ENCODE measurements around the gene DLEC1. TPM values are rescaled to one million over a fixed set of nuclear protein-coding genes. Genes with fewer than 3 reads are reported as not detected.
A peak's percentile ranks its signal among the peaks of the same experiment; 100 is the strongest.

The DLEC1 gene
- total and polyA plus RNA-seq, 9 of the 15 experiments (the other 6 are each of a cell fraction or from before 2014, with no cell fraction given), result 0.07 to 0.08 TPM; not detected in 7

DNA sequence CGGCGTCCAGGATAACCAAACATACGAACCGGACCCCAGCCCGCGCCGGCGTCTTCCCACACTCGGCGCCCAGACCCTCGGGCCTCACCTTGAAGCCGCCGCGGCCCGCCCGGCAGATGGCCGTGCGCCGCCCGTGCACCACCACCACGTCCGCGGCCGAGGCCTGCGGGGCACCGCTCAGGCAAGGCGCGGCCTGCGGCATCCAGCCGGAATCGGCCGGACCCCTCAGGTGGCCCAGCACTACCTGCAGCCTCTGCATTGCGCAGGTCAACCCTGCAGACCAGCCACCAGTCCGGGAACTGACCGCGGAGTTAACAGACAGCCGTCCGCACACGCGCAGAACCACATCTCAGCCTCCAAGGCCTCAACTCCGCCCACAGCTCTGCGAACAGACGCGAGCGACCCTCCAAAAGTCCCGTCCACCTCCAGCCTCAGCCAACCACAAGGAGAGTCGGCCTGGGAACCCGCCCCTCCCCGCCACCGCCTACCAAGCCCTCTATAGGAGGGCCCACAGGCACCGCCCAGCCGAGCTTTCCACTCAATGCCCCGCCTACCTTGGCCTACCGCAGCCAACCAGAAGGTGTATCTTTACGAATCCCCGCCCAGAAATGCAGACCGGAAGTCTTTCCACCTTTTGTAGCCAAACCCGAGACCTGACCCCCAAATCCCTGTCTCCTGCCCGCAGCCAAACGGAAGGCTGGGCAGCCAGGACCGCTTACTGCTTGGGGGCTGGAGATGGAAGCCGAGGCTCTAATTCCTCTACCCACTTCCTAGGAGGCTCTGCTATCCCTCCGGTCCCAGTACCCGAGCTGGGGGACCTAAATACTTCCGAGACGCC lies 98.0 kb downstream of the DLEC1 start, which contains the start of gene ACAA1 (continued):
- TF ChIP-seq, protein P1, sequence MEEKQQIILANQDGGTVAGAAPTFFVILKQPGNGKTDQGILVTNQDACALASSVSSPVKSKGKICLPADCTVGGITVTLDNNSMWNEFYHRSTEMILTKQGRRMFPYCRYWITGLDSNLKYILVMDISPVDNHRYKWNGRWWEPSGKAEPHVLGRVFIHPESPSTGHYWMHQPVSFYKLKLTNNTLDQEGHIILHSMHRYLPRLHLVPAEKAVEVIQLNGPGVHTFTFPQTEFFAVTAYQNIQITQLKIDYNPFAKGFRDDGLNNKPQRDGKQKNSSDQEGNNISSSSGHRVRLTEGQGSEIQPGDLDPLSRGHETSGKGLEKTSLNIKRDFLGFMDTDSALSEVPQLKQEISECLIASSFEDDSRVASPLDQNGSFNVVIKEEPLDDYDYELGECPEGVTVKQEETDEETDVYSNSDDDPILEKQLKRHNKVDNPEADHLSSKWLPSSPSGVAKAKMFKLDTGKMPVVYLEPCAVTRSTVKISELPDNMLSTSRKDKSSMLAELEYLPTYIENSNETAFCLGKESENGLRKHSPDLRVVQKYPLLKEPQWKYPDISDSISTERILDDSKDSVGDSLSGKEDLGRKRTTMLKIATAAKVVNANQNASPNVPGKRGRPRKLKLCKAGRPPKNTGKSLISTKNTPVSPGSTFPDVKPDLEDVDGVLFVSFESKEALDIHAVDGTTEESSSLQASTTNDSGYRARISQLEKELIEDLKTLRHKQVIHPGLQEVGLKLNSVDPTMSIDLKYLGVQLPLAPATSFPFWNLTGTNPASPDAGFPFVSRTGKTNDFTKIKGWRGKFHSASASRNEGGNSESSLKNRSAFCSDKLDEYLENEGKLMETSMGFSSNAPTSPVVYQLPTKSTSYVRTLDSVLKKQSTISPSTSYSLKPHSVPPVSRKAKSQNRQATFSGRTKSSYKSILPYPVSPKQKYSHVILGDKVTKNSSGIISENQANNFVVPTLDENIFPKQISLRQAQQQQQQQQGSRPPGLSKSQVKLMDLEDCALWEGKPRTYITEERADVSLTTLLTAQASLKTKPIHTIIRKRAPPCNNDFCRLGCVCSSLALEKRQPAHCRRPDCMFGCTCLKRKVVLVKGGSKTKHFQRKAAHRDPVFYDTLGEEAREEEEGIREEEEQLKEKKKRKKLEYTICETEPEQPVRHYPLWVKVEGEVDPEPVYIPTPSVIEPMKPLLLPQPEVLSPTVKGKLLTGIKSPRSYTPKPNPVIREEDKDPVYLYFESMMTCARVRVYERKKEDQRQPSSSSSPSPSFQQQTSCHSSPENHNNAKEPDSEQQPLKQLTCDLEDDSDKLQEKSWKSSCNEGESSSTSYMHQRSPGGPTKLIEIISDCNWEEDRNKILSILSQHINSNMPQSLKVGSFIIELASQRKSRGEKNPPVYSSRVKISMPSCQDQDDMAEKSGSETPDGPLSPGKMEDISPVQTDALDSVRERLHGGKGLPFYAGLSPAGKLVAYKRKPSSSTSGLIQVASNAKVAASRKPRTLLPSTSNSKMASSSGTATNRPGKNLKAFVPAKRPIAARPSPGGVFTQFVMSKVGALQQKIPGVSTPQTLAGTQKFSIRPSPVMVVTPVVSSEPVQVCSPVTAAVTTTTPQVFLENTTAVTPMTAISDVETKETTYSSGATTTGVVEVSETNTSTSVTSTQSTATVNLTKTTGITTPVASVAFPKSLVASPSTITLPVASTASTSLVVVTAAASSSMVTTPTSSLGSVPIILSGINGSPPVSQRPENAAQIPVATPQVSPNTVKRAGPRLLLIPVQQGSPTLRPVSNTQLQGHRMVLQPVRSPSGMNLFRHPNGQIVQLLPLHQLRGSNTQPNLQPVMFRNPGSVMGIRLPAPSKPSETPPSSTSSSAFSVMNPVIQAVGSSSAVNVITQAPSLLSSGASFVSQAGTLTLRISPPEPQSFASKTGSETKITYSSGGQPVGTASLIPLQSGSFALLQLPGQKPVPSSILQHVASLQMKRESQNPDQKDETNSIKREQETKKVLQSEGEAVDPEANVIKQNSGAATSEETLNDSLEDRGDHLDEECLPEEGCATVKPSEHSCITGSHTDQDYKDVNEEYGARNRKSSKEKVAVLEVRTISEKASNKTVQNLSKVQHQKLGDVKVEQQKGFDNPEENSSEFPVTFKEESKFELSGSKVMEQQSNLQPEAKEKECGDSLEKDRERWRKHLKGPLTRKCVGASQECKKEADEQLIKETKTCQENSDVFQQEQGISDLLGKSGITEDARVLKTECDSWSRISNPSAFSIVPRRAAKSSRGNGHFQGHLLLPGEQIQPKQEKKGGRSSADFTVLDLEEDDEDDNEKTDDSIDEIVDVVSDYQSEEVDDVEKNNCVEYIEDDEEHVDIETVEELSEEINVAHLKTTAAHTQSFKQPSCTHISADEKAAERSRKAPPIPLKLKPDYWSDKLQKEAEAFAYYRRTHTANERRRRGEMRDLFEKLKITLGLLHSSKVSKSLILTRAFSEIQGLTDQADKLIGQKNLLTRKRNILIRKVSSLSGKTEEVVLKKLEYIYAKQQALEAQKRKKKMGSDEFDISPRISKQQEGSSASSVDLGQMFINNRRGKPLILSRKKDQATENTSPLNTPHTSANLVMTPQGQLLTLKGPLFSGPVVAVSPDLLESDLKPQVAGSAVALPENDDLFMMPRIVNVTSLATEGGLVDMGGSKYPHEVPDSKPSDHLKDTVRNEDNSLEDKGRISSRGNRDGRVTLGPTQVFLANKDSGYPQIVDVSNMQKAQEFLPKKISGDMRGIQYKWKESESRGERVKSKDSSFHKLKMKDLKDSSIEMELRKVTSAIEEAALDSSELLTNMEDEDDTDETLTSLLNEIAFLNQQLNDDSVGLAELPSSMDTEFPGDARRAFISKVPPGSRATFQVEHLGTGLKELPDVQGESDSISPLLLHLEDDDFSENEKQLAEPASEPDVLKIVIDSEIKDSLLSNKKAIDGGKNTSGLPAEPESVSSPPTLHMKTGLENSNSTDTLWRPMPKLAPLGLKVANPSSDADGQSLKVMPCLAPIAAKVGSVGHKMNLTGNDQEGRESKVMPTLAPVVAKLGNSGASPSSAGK (IDR thresholded peaks at IDR 0.05), result no peak
- TF ChIP-seq HMGN3 (IDR thresholded peaks at IDR 0.05; ENCODE audit: borderline replicate concordance, extremely low read depth, insufficient read length, low read depth, low read length) (peak; percentile 88), POLR2AphosphoS5 (IDR thresholded peaks at IDR 0.05; ENCODE audit: control insufficient read depth, insufficient read depth, low read depth, low read length) (peak; percentile 92), HDGF (IDR thresholded peaks at IDR 0.05) (peak; percentile 99), PHTF2 (CRISPR knock-in tag; IDR thresholded peaks at IDR 0.05) (no peak), HDAC2 (IDR thresholded peaks at IDR 0.05) (peak; percentile 56; the same call in 1 of the 2 replicates), ERF (CRISPR knock-in tag; IDR thresholded peaks at IDR 0.05) (peak; percentile 70), TAF9B (IDR thresholded peaks at IDR 0.05; ENCODE audit: partially characterized antibody) (no peak), ZBTB17 (CRISPR knock-in tag; IDR thresholded peaks at IDR 0.05) (peak; percentile 12), POLR2A (conservative IDR thresholded peaks at IDR 0.05) (peak; percentile 94), CAMTA2 (CRISPR knock-in tag; conservative IDR thresholded peaks at IDR 0.05) (no peak), ZNF668 (CRISPR knock-in tag; IDR thresholded peaks at IDR 0.05) (no peak), PYGO2 (tag; IDR thresholded peaks at IDR 0.05) (no peak), ZNF324 (CRISPR knock-in tag; IDR thresholded peaks at IDR 0.05) (no peak), RNF2 (IDR thresholded peaks at IDR 0.05) (no peak), CHD2 (IDR thresholded peaks at IDR 0.05; ENCODE audit: low read depth, low read length) (peak; percentile 24; the same call in 1 of the 2 replicates)
- TF ChIP-seq, protein P2, sequence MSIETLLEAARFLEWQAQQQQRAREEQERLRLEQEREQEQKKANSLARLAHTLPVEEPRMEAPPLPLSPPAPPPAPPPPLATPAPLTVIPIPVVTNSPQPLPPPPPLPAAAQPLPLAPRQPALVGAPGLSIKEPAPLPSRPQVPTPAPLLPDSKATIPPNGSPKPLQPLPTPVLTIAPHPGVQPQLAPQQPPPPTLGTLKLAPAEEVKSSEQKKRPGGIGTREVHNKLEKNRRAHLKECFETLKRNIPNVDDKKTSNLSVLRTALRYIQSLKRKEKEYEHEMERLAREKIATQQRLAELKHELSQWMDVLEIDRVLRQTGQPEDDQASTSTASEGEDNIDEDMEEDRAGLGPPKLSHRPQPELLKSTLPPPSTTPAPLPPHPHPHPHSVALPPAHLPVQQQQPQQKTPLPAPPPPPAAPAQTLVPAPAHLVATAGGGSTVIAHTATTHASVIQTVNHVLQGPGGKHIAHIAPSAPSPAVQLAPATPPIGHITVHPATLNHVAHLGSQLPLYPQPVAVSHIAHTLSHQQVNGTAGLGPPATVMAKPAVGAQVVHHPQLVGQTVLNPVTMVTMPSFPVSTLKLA (conservative IDR thresholded peaks at IDR 0.05), result peak in 1 of 2 experiments; percentile 68; a peak in 3 of 4 replicates
